ENCODE results near the gene MPO. TPM values are rescaled to one million over a fixed set of nuclear protein-coding genes. Genes with fewer than 3 reads are reported as not detected.

Gene MPO
- total and polyA plus RNA-seq, 9 of the 15 experiments (the other 6 are each of a cell fraction or from before 2014, with no cell fraction given): 0.04 to 0.47 (median 0.39) TPM; not detected in 6

GRCh38 chr17:58324409-58325288 lies 43.9 kb upstream of the MPO start (continued):
- TF ChIP-seq RERE (CRISPR knock-in tag; IDR thresholded peaks at IDR 0.05; ENCODE audit: borderline replicate concordance) (no peak), ZNF316 (IDR thresholded peaks at IDR 0.05) (no peak), ZNF584 (CRISPR knock-in tag; IDR thresholded peaks at IDR 0.05; ENCODE audit: low read depth) (no peak), ARNT (IDR thresholded peaks at IDR 0.05) (no peak)

- Histone ChIP-seq H3K9me1 (ENCODE audit: control insufficient read depth, insufficient read depth, low read length) (peaks cover 3% of the 10 kb centered on the region), H3K4me3 (no peak overlapping the region), H3K9me3 (replicated peaks; ENCODE audit: control insufficient read depth, insufficient read depth, low read depth, low read length) (no peaks in the 10 kb centered on the region), H4K20me1 (replicated peaks; ENCODE audit: control insufficient read depth, insufficient read depth, low read length) (peaks cover 6% of the 10 kb centered on the region), H3K27ac (ENCODE audit: extremely low read depth, low read depth, low read length) (no peak overlapping the region), H3K4me2 (ENCODE audit: insufficient read depth, low read length) (no peak overlapping the region), H3K9ac (ENCODE audit: insufficient read depth in 1 of 2, low read depth in 2 of 2, low read length in 2 of 2) (no peak overlapping the region), H3K79me2 (ENCODE audit: control insufficient read depth, insufficient read depth, low read length) (peaks cover 14% of the 10 kb centered on the region), H3K27me3 (ENCODE audit: control insufficient read depth in 2 of 2, insufficient read depth in 2 of 2, low read length in 2 of 2) (no peaks in the 10 kb centered on the region), H2AFZ (ENCODE audit: low read depth, low read length) (no peak overlapping the region), H3K4me1 (replicated peaks in 1 of 2; ENCODE audit: control insufficient read depth in 2 of 2, insufficient read depth in 2 of 2, low read length in 2 of 2) (peaks cover 13 to 60% of the 10 kb centered on the region in 2 experiments), H3K36me3 (ENCODE audit: control insufficient read depth, insufficient read depth, low read length) (no peaks in the 10 kb centered on the region)
- no peak for DNase-seq (ENCODE audit: extremely low read depth in 1 of 4, low spot score in 3 of 4)
- FAIRE-seq: no peak
- TF ChIP-seq ATF6 (CRISPR knock-in tag; IDR thresholded peaks at IDR 0.05): no peak
- no peak for TF ChIP-seq MAX (CRISPR knock-in tag; IDR thresholded peaks at IDR 0.05)
- ChIA-PET CTCF (ENCODE audit: low intra/inter-chr PET ratio) (no interaction called here), POLR2A (interaction anchor here (1.0 kb wide), 1 partner anchor 109 kb away, joined by 3 read pairs; no protein-coding TSS in a partner anchor)
- 61% methylated on average over 10 of the region's 13 CpGs for WGBS (ENCODE audit: insufficient coverage, low coverage, missing lambda C conversion rate)
- BruUV-seq (replicated peaks): no TSS peak
- in situ Hi-C loops (cut with MboI): no loop called here
- intact Hi-C loops (cut with micrococcal nuclease): no loop called here
- ATAC-seq: no peak
These were observed 43.3 kb upstream of the MPO start for GRCh38 chr17:58324056-58324408.
